Neural crest cell (in vitro differentiated cells): Measurements from ENCODE around the gene BBOX1. TPM values are rescaled to one million over a fixed set of nuclear protein-coding genes. Genes with fewer than 3 reads are reported as not detected.

Source experiments
- DNase-seq: peaks from one replicate; pipeline ENCODE4 v3.0.0; 2021; ENCODE audit warnings: low read depth, mixed read lengths, low spot score
- H3K27ac Mint-ChIP-seq: one replicate; pipeline ENCODE4 v1.8.0; 2021; ENCODE audit warnings: mild to moderate bottlenecking, mixed read lengths; ENCODE audit not compliant: unreplicated experiment
- H3K27me3 Mint-ChIP-seq: 2 replicates; pipeline ENCODE4 v1.8.0; 2021; ENCODE audit warnings: low read depth, mild to moderate bottlenecking, mixed read lengths
- H3K36me3 Mint-ChIP-seq: 2 replicates; pipeline ENCODE4 v1.8.0; 2021; ENCODE audit warnings: low read depth, mild to moderate bottlenecking, mixed read lengths
- H3K4me1 Mint-ChIP-seq: 2 replicates; pipeline ENCODE4 v1.8.0; 2021; ENCODE audit warnings: mixed read lengths
- H3K4me3 Mint-ChIP-seq: one replicate; pipeline ENCODE4 v1.8.0; 2021; ENCODE audit warnings: mild to moderate bottlenecking, mixed read lengths
- H3K9me3 Mint-ChIP-seq: 2 replicates; pipeline ENCODE4 v1.8.0; 2021; ENCODE audit warnings: mixed read lengths
- CTCF ChIP-seq: fragments of 200-600 bp; sonication (generic); conservative IDR thresholded peaks from 2 replicates; pipeline ENCODE4 v1.5.0; 2021; ENCODE audit warnings: antibody characterized with exemption, mild to moderate bottlenecking
- total RNA-seq: library from RNA; stranded (reverse); gene quantifications from 2 replicates; pipeline ENCODE4 v1.2.1, GENCODE V29; 2021

The BBOX1 gene
- total RNA-seq, 1 donor from 2014 or later, result not detected

- H3K36me3 Mint-ChIP-seq, result peaks cover 10% of the 10 kb centered on the region
- no peak overlapping the region for H3K27ac Mint-ChIP-seq
- H3K4me1 Mint-ChIP-seq, result no peaks in the 10 kb centered on the region
- no peak overlapping the region for H3K4me3 Mint-ChIP-seq
- TF ChIP-seq CTCF, result no peak
- DNase-seq, result no peak
- H3K9me3 Mint-ChIP-seq, result peaks cover 7% of the 10 kb centered on the region
- H3K27me3 Mint-ChIP-seq, result no peaks in the 10 kb centered on the region
Observed at GRCh38 chr11:27095059-27095458, 54.4 kb downstream of the BBOX1 start.

DNA sequence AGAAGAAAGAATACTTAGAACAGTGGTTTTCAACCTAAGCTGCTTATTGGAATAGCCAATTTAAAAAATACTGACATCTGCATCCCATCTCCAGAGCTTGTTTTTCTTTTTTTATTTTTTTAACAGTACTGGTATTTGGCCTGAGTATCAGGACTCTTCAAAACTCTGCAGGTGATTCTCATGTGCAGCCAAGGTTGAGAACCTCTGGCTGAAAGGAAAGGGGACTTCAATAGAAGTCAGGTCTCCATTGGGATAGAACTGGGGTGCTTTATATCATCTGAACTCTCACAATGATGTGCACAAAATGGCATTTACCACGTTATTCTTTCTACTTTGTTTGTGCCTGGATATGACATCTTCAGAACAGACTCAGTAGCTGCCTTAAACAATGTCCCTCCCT lies 55.3 kb downstream of the BBOX1 start:
- TF ChIP-seq CTCF, result no peak
- Mint-ChIP-seq H3K27me3 (no peaks in the 10 kb centered on the region), H3K9me3 (peaks cover 3% of the 10 kb centered on the region), H3K36me3 (peaks cover 5% of the 10 kb centered on the region), H3K4me1 (no peaks in the 10 kb centered on the region), H3K27ac (no peak overlapping the region), H3K4me3 (no peak overlapping the region)
- DNase-seq, result no peak

- no peaks in the 10 kb centered on the region for H3K27me3 Mint-ChIP-seq
- peaks cover 5% of the 10 kb centered on the region for H3K36me3 Mint-ChIP-seq
- no peak overlapping the region for H3K27ac Mint-ChIP-seq
- no peak overlapping the region for H3K4me3 Mint-ChIP-seq
- H3K4me1 Mint-ChIP-seq, result no peaks in the 10 kb centered on the region
- no peak for TF ChIP-seq CTCF
- no peak for DNase-seq
- H3K9me3 Mint-ChIP-seq, result peaks cover 3% of the 10 kb centered on the region
Observed at GRCh38 chr11:27097551-27097950, 56.9 kb downstream of the BBOX1 start.

DNA sequence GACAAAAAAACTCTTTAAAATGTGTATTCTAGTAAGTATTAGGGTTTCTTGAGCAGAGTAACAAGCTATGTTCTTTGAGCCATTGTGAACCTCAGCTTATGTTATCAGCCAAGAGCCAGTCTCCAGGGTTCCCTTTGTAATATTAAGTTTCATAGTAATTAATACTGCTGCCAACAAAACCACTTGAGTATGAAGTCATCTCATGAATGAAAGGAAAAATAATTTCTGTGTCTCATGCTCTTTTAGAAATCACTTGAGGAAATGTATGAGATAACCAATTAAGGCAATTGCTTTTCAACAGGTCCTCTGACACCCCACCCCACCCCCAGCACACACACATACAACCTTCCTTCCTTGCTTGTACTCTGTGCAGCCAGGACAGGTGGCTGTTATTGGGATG lies 59.9 kb downstream of the BBOX1 start:
- Mint-ChIP-seq H3K4me1 (no peaks in the 10 kb centered on the region), H3K27ac (no peak overlapping the region), H3K9me3 (peaks cover 3% of the 10 kb centered on the region), H3K36me3 (peaks cover under 1% of the 10 kb centered on the region), H3K4me3 (no peak overlapping the region), H3K27me3 (no peaks in the 10 kb centered on the region)
- TF ChIP-seq CTCF, result no peak
- no peak for DNase-seq

DNA sequence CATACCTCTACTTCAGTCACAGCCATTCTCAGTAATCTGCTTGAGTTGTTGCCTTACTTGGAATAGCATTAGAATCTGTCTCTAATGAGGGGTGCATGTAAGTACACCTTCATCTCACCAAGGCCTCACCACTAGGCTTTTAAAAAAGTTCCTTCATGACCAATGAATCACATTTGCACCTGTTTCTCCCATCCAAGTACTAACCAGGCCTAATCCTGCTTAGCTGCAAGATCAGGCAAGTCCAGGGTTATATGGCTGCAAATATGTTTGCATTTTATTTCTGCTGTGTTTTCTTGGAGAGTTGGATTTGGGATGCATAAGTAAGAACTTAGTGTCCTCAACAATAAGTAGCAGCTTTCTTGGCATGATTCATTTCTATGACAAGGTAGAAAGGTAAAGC lies 66.9 kb downstream of the BBOX1 start:
- no peak for TF ChIP-seq CTCF
- peaks cover 4% of the 10 kb centered on the region for H3K36me3 Mint-ChIP-seq
- H3K4me1 Mint-ChIP-seq, result no peaks in the 10 kb centered on the region

DNA sequence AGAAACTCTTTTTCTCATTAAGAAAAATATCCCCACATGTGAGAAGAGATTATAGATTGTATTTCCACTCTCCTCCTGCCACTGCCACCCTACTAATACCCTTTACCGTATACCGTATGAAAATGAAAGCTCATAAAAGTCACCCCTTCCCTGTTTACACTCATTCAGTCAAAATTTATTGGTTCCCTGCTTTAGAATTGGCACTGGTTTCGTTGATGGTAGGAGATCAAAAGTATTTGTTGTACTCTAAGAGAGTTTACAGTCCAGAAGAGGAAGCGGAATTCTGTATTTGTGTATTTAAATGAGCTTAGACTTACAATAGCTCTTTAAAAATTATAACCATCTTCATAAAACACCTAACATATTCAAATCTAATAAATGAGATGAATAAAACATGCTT lies 68.2 kb downstream of the BBOX1 start:
- no peak overlapping the region for H3K27ac Mint-ChIP-seq

More for the DNA sequence above, 66.9 kb downstream of the BBOX1 start:
- Mint-ChIP-seq H3K27ac (no peak overlapping the region), H3K4me3 (no peak overlapping the region), H3K27me3 (no peaks in the 10 kb centered on the region), H3K9me3 (peaks cover 3% of the 10 kb centered on the region)
- DNase-seq, result no peak

More for the DNA sequence above, 68.2 kb downstream of the BBOX1 start:
- Mint-ChIP-seq H3K9me3 (peaks cover 3% of the 10 kb centered on the region), H3K4me1 (no peaks in the 10 kb centered on the region), H3K27me3 (no peaks in the 10 kb centered on the region), H3K36me3 (peaks cover 4% of the 10 kb centered on the region), H3K4me3 (no peak overlapping the region)
- no peak for TF ChIP-seq CTCF
- DNase-seq, result no peak
